ENCODE measurements around the gene NUP62. TPM values are rescaled to one million over a fixed set of nuclear protein-coding genes. Genes with fewer than 3 reads are reported as not detected.

Gene NUP62
- total RNA-seq, 1 experiment from 2014 or later = 39.9 TPM

GRCh38 chr19:49915271-49915670 is 14.0 kb downstream of the NUP62 start:
- DNase-seq (ENCODE audit: low read depth, low spot score) = no peak

GRCh38 chr19:49913720-49914119 is 15.6 kb downstream of the NUP62 start:
- in situ Hi-C loops (cut with HindIII; ENCODE audit: low pct_unique_long_range_greater_than_20kb, low sequenced_read_pairs) = no loop called here
- no peak for DNase-seq (ENCODE audit: low read depth, low spot score)

More at GRCh38 chr19:49915271-49915670, 14.0 kb downstream of the NUP62 start:
- in situ Hi-C loops (cut with HindIII; ENCODE audit: low pct_unique_long_range_greater_than_20kb, low sequenced_read_pairs) = no loop called here

- no peak for DNase-seq (ENCODE audit: low read depth, low spot score)
- in situ Hi-C loops (cut with HindIII; ENCODE audit: low pct_unique_long_range_greater_than_20kb, low sequenced_read_pairs) = no loop called here
These were observed 16.2 kb downstream of the NUP62 start for GRCh38 chr19:49912965-49913685.

GRCh38 chr19:49911381-49912145 is 17.7 kb downstream of the NUP62 start:
- in situ Hi-C loops (cut with HindIII; ENCODE audit: low pct_unique_long_range_greater_than_20kb, low sequenced_read_pairs) = no loop called here
- DNase-seq (ENCODE audit: low read depth, low spot score) = no peak

- DNase-seq (ENCODE audit: low read depth, low spot score) = no peak
- in situ Hi-C loops (cut with HindIII; ENCODE audit: low pct_unique_long_range_greater_than_20kb, low sequenced_read_pairs) = no loop called here
These were observed 19.1 kb downstream of the NUP62 start for GRCh38 chr19:49910179-49910578.

- in situ Hi-C loops (cut with HindIII; ENCODE audit: low pct_unique_long_range_greater_than_20kb, low sequenced_read_pairs) = no loop called here
- no peak for DNase-seq (ENCODE audit: low read depth, low spot score)
These were observed 20.6 kb downstream of the NUP62 start for GRCh38 chr19:49908480-49909420.

- no peak for DNase-seq (ENCODE audit: low read depth, low spot score)
- in situ Hi-C loops (cut with HindIII; ENCODE audit: low pct_unique_long_range_greater_than_20kb, low sequenced_read_pairs) = no loop called here
These were observed 21.4 kb downstream of the NUP62 start for GRCh38 chr19:49907745-49908446.

- no peak for DNase-seq (ENCODE audit: low read depth, low spot score)
- in situ Hi-C loops (cut with HindIII; ENCODE audit: low pct_unique_long_range_greater_than_20kb, low sequenced_read_pairs) = no loop called here
These were observed 22.3 kb downstream of the NUP62 start for GRCh38 chr19:49906879-49907564.

GRCh38 chr19:49904136-49904535 is 25.2 kb downstream of the NUP62 start:
- in situ Hi-C loops (cut with HindIII; ENCODE audit: low pct_unique_long_range_greater_than_20kb, low sequenced_read_pairs) = no loop called here
- DNase-seq (ENCODE audit: low read depth, low spot score) = no peak

- in situ Hi-C loops (cut with HindIII; ENCODE audit: low pct_unique_long_range_greater_than_20kb, low sequenced_read_pairs) = no loop called here
- DNase-seq (ENCODE audit: low read depth, low spot score) = no peak
These were observed 32.3 kb downstream of the NUP62 start, which contains the start of gene IL4I1 for GRCh38 chr19:49896863-49897621. TSS of gene IL4I1 (minus strand) at chr19:49896887. CDS start at chr19:49896160, 727 bp downstream.

- in situ Hi-C loops (cut with HindIII; ENCODE audit: low pct_unique_long_range_greater_than_20kb, low sequenced_read_pairs) = no loop called here
- no peak for DNase-seq (ENCODE audit: low read depth, low spot score)
These were observed 33.6 kb downstream of the NUP62 start for GRCh38 chr19:49895566-49896297.

- in situ Hi-C loops (cut with HindIII; ENCODE audit: low pct_unique_long_range_greater_than_20kb, low sequenced_read_pairs) = no loop called here
- no peak for DNase-seq (ENCODE audit: low read depth, low spot score)
These were observed 34.3 kb downstream of the NUP62 start for GRCh38 chr19:49894879-49895565.

GRCh38 chr19:49894011-49894664 is 35.2 kb downstream of the NUP62 start:
- in situ Hi-C loops (cut with HindIII; ENCODE audit: low pct_unique_long_range_greater_than_20kb, low sequenced_read_pairs) = no loop called here
- DNase-seq (ENCODE audit: low read depth, low spot score) = no peak

GRCh38 chr19:49892716-49893115 is 36.6 kb downstream of the NUP62 start:
- in situ Hi-C loops (cut with HindIII; ENCODE audit: low pct_unique_long_range_greater_than_20kb, low sequenced_read_pairs) = no loop called here
- DNase-seq (ENCODE audit: low read depth, low spot score) = no peak

GRCh38 chr19:49891393-49891792 is 37.9 kb downstream of the NUP62 start:
- DNase-seq (ENCODE audit: low read depth, low spot score) = no peak
- in situ Hi-C loops (cut with HindIII; ENCODE audit: low pct_unique_long_range_greater_than_20kb, low sequenced_read_pairs) = no loop called here

Data from SK-MEL-5 (cell line).